ENCODE data around the gene FAM20C. TPM values are rescaled to one million over a fixed set of nuclear protein-coding genes. Genes with fewer than 3 reads are reported as not detected.

FAM20C gene
- total RNA-seq, 1 donor from 2014 or later = 1.3 TPM

DNA sequence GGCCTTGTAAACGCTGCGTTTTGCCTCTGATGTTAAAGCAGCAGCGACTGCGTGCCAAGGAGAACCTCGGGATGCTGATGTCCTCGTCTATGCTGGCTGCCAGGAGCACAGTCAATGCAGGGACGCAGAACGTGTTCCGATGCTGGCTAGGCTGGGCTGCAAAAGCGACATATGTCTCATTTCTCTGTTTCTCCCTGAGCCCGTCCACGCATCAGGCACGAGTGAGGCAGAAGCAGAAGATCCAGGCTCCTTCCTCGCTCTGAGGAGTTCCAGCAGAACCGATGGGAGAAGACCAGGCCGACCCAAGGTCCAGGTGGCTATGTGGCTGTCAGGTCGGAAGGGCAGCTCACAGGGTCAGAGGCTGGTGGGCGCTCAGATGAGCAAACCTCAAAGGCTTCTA lies 93.9 kb downstream of the FAM20C start:
- Histone ChIP-seq H3K36me3 (ENCODE audit: control insufficient read depth, insufficient read depth, low read length) (no peaks in the 10 kb centered on the region), H3K27me3 (ENCODE audit: control insufficient read depth, insufficient read depth, low read length) (peaks cover 29% of the 10 kb centered on the region), H3K4me3 (ENCODE audit: low read depth, low read length) (no peak overlapping the region)
- FAIRE-seq (no peak), DNase-seq (ENCODE audit: low read depth) (no peak)
- TF ChIP-seq, protein P1, sequence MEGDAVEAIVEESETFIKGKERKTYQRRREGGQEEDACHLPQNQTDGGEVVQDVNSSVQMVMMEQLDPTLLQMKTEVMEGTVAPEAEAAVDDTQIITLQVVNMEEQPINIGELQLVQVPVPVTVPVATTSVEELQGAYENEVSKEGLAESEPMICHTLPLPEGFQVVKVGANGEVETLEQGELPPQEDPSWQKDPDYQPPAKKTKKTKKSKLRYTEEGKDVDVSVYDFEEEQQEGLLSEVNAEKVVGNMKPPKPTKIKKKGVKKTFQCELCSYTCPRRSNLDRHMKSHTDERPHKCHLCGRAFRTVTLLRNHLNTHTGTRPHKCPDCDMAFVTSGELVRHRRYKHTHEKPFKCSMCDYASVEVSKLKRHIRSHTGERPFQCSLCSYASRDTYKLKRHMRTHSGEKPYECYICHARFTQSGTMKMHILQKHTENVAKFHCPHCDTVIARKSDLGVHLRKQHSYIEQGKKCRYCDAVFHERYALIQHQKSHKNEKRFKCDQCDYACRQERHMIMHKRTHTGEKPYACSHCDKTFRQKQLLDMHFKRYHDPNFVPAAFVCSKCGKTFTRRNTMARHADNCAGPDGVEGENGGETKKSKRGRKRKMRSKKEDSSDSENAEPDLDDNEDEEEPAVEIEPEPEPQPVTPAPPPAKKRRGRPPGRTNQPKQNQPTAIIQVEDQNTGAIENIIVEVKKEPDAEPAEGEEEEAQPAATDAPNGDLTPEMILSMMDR (IDR thresholded peaks at IDR 0.05; ENCODE audit: insufficient read depth, low read length, severe bottlenecking) = no peak

DNA sequence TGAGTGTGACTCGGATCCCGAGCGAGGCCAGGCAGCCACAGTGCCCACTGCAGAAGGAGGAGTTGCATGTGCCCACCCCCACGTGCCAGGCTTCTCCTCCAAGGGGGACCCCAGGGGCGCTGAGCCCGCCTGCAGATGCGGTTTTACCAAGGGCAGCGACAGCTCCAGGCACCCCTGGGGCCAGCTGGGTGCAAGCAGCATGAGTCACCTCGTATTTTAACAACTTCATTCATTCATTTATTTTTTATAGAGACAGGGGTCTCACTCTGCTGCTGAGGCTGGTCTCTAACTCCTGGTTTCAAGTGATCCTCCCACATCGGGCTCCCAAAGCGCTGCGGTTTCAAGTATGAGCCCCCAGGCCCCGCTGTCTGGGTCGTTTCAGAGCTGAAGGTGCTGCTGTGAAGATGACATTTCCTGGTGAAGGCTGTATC lies 96.3 kb downstream of the FAM20C start:
- DNase-seq (ENCODE audit: low read depth) = no peak
- H3K36me3 ChIP-seq (ENCODE audit: control insufficient read depth, insufficient read depth, low read length) = no peaks in the 10 kb centered on the region
- TF ChIP-seq, protein P1 (IDR thresholded peaks at IDR 0.05; ENCODE audit: insufficient read depth, low read length, severe bottlenecking) = no peak
- peaks cover 35% of the 10 kb centered on the region for H3K27me3 ChIP-seq (ENCODE audit: control insufficient read depth, insufficient read depth, low read length)
- no peak overlapping the region for H3K4me3 ChIP-seq (ENCODE audit: low read depth, low read length)
- no peak for FAIRE-seq

DNA sequence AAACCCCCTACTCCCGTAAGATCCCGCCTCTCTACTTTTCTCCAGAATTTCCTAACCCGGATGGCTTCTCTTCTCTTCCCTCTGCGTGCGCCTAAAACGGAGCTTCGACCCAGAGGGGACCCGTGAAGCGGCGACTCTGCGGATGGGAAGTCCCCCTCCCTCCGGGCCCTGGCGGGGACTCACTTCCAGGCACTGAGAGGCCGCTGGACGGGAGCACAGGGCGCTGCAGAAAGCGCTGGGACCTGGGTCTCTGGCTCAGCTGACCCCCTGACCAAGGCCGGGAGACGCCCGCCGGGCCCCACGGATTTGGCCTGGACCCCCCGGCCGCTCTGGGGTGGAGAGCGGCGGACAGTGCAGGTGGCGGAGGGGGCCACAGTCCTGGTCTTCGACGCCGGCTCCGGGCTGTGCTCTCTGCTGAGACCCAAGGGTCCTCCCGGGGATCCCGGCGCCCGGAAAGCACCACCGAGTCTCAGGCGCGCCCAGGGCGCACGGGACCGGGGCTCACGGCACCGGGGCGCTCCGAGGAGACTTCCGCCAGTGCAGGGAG lies 96.9 kb downstream of the FAM20C start:
- DNase-seq (ENCODE audit: low read depth) (no peak), FAIRE-seq (no peak)
- Histone ChIP-seq H3K27me3 (ENCODE audit: control insufficient read depth, insufficient read depth, low read length) (peaks cover 35% of the 10 kb centered on the region), H3K36me3 (ENCODE audit: control insufficient read depth, insufficient read depth, low read length) (no peaks in the 10 kb centered on the region), H3K4me3 (ENCODE audit: low read depth, low read length) (no peak overlapping the region)
- TF ChIP-seq, protein P1 (IDR thresholded peaks at IDR 0.05; ENCODE audit: insufficient read depth, low read length, severe bottlenecking) = no peak

DNA sequence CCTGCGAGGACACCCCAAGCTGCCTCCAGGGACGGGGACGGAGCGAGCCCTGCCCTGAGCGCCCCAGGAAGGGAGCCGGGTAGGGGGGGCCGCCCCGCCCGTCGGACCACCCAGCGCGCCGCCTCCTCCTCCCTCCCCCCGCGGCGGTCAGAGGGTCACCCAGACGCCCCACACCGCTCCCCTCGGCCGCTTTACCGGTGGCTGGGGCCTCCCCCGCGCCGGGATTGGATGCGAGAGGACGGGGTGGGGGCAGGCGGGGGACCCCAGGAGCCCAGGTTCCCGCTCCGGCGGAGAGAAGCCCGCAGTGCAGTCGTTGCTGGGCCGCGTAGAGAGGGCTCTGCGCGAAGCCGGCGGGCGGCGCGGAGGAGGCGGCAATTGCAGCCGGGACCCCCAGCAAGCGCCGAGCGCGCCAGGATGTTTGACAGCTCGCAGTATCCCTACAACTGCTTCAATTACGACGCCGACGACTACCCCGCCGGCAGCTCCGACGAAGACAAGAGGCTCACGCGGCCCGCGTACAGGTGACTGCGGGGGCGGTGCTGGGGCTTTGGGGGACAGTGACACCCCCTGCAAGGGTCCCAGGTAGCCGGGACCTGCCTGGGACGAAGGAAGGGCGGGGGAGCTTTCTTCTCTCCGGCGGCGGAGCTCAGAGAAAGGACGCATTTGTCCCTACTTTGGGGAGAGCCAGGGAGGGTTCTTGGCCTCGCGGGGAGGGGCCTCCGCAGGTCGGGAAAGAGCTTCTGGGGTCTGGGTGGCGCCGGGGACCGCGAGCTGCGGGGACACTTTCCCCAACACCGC lies 97.6 kb downstream of the FAM20C start, which contains the start of gene FOXL3:
Gene FOXL3, plus strand, starts transcription at position 415 of the 798 bp plus-strand sequence. Its CDS starts 0 bp downstream, at position 415.
- TF ChIP-seq, protein P1 (IDR thresholded peaks at IDR 0.05; ENCODE audit: insufficient read depth, low read length, severe bottlenecking) = no peak
- Histone ChIP-seq H3K36me3 (ENCODE audit: control insufficient read depth, insufficient read depth, low read length) (no peaks in the 10 kb centered on the region), H3K4me3 (ENCODE audit: low read depth, low read length) (no peak within 1 kb of the TSS), H3K27me3 (ENCODE audit: control insufficient read depth, insufficient read depth, low read length) (peaks cover 31% of the 10 kb centered on the region)
- FAIRE-seq (no peak), DNase-seq (ENCODE audit: low read depth) (no peak)

DNA sequence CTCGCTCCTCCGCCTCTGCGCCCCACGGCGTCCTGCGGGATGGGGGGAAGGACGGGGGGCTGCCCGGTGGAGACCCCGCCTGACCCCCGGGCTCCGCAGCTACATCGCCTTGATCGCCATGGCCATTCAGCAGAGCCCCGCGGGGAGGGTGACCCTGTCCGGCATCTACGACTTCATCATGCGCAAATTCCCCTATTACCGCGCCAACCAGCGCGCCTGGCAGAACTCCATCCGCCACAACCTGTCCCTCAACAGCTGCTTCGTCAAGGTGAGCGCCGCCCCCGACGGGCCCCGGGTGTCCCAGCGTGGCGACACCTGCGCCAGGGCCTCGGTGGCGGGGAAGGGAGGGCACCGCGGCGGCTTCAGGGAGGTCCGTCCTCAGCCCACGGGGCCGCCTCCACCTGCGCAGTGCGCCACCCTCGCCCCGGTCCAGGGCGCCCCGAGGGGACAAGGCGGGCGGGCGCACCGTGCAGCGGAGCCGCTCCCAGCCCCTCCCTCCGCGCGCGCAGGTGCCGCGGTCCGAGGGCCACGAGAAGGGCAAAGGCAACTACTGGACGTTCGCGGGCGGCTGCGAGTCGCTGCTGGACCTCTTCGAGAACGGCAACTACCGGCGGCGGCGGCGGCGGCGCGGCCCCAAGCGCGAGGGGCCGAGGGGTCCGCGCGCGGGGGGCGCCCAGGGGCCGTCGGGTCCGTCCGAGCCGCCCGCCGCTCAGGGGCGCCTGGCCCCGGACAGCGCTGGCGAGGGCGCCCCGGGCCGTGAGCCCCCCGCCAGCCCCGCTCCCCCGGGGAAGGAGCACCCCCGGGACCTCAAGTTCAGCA lies 98.4 kb downstream of the FAM20C start:
- Histone ChIP-seq H3K4me3 (ENCODE audit: low read depth, low read length) (no peak overlapping the region), H3K27me3 (ENCODE audit: control insufficient read depth, insufficient read depth, low read length) (peaks cover 31% of the 10 kb centered on the region), H3K36me3 (ENCODE audit: control insufficient read depth, insufficient read depth, low read length) (no peaks in the 10 kb centered on the region)
- FAIRE-seq = no peak
- DNase-seq (ENCODE audit: low read depth) = no peak
- TF ChIP-seq, protein P1 (IDR thresholded peaks at IDR 0.05; ENCODE audit: insufficient read depth, low read length, severe bottlenecking) = no peak
